HG02943 (cell line): ENCODE measurements around the gene CFLAR.
"Not testable (repeated sequence)": the region's sequence is repeated elsewhere in the genome, so short reads cannot be mapped to it uniquely, and the experiment has no call there.

Experiments used
- ATAC-seq: cut with Tn5 transposase; IDR thresholded peaks from one replicate; pipeline ENCODE4 v1.9.1; 2021; ENCODE audit warnings: mild to moderate bottlenecking, low read depth, moderate library complexity; ENCODE audit not compliant: unreplicated experiment

Gene CFLAR

GRCh38 chr2:201118121-201118960 lies 2.4 kb downstream of the CFLAR start:
- ATAC-seq, result peak; percentile 46

DNA sequence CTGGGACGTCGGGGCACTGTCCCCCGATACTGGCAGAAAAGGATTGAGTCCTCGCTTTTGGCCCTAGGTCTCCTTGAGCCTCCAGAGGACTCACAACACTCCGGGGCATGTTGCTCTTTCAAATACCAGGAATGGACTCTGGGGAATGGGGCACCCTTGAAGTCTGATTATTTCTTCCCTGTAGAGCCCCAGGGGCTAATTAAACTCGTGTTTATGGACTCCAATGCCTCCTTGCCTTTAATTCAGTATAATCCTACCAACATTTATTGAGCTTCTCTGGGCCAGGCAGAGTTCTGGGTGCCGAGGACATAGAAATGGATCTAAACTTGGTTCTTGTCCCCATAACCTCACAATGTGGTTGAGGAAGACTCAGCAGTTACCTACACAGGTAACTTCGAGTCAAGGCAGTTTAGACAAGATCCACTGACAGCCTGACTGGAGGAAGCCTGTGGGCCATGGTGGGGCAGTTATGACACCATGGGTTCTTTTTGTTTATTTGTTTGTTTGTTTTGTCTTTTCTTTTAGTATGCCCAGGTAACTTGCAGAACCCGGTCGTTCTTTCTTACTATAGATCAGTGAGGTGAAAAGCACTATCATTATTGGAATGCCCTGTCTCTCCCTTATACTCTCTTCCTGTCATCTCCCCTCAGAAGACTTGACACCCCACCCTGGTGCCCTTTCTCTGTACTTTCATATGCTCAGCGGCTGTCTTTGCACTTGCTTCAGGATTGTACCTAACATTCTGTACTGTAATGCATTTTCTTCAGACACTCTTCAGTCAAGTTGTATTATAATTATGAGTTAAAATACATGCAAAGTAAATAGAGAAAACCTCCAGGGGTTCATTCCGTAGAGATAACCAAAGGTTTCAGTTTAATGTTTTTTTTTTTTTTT lies 3.2 kb downstream of the CFLAR start:
- ATAC-seq, result no peak

DNA sequence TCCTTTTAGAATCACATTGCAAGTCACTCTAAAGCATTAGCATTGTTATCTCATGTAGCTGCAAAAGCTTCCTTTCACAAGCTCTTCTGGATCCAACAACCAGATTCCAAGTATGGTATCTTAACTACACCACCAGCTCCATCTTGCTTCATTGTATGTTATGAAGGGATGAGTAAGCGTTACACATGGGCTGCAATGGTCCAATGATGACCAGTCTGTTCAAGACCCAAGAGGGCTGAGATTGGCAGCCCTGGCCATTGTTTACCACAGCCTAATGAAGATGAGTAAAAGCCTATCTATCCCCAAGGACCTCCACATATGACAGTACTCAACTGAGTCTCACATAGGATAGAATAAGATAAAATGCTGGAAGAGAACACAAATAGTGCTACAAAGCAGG lies 6.3 kb downstream of the CFLAR start:
- ATAC-seq, result no peak

DNA sequence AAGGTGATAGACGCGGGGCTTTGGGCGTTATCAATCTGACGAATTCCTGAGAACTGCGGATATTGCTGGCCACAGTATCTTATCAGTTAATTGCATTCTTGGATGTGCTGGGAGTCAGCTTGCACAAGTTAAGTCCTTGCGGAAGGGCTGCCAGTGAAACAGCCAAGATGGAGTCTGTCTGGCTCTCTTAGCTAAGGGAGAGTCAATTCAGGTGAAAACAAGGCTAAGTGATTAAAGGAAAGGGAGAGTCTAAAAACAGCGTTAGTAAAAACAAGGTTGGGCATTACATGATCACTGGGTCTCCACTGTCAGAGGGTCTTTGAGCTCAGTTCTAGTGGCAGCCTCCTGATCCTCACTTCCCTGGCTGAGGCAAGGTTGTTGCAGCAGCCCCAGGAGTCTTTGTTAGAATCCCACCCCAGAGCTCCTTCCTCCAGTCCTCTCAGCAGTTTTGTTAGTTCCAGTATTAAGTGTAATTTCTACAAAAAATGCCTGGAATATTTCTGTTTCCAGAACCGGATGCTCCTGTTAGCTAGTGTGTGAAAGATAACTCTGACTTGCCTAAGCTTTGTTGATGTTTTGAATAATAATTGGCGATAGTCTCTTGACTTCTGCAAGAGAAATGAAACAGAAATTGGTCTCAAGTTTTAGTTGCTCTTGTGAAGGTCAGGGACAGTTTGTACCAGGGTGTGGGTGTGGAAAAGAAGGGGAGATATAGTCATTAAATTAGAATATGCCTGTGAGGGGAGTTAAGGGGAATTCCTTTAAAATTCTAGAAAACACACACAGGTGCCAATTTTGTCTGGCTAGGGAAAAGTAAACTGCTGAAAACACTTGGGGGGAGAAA lies 10.6 kb downstream of the CFLAR start:
- ATAC-seq, result no peak

DNA sequence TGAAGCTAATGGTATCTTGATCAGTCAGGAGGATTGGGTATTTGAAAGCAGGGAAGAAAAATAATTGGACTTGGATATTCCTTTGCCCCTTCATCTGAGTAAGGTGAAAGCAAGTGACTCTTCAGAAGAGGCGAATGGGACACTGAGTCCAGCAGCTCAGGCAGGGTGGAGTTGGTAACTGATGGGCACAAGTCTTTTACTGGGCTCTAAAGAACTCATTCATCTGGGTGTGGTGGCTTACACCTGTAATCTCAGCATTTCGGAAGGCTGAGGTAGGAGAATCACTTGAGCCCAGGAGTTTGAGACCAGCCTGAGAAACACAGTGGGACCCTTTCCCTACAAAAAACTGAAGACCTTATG lies 11.2 kb downstream of the CFLAR start:
- ATAC-seq, result no peak

- ATAC-seq, result no peak
These were observed 11.6 kb downstream of the CFLAR start for GRCh38 chr2:201127570-201127969.

- ATAC-seq, result no peak
These were observed 12.1 kb downstream of the CFLAR start for GRCh38 chr2:201128033-201128432.

DNA sequence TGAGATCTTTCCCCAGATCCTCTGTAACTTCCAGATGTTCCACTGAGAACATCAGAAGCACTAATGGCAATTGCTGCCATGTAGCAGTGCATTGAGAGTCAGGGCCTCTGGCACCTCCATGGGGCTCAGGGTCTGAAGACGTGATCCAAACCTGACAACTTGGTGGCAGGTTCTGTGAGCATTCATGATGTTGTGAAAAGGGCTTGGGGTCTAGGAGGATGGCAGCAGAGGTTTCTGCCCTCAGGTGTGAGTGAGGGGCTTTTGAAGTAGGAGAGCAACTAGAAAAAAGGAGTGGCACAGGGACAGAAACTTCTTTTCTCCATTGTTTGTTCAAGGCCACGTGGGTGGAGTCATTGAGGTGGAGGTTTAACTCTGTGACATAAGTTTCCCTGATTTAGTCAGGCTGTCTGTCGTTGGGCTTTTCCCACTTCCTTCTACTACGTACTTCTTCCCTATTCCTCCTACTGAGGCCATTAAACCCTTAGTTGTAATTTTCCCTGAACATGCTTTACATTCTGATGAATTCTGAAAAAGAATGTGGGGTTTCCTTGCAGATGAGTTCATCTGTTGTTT lies 13.1 kb downstream of the CFLAR start:
- no peak for ATAC-seq

- no peak for ATAC-seq
These were observed 14.7 kb downstream of the CFLAR start for GRCh38 chr2:201130524-201131186.

DNA sequence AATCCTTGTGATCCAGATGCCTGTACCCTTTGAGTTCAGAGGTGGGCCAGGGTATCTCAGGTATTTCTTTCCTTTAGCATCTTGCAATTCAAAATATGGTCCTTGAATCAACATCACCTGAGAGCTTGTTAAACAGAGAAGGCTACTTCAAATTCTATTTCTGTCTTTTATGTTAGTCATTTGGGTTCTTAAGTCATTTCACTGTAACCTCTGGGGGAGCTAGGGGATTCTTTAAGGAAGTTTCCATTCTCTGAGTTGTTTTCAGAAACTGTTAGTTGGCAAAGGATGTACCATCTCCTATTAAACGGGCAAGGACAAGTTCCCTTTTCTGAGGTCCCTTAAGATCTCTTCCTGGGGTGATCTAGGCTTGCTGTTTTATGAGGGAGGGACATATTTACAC lies 16.6 kb downstream of the CFLAR start:
- no peak for ATAC-seq

DNA sequence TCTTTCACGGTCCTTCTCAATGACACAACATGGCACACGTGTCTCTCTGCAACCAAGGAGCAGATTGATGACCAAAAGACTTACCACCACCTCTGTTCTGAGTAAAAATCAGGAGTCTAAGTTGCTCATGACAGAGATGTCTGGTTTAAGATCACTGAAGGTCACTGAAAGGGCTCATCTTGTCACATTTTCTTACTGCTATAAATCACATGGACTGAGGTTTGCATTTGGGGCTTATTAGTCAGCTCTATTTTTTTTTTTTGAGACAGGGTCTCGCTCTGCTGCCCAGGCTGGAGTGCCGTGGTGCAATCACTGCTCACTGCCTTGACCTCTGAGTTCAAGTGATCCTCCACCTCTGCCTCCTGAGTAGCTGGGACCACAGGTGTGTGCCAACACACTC lies 19.4 kb downstream of the CFLAR start:
- no peak for ATAC-seq

GRCh38 chr2:201136889-201137321 lies 20.9 kb downstream of the CFLAR start:
- ATAC-seq, result no peak

GRCh38 chr2:201137505-201138400 lies 21.8 kb downstream of the CFLAR start:
- no peak for ATAC-seq

GRCh38 chr2:201138401-201138970 lies 22.5 kb downstream of the CFLAR start:
- ATAC-seq, result no peak

- not testable (repeated sequence) for ATAC-seq
These were observed 23.2 kb downstream of the CFLAR start for GRCh38 chr2:201138986-201139781.

DNA sequence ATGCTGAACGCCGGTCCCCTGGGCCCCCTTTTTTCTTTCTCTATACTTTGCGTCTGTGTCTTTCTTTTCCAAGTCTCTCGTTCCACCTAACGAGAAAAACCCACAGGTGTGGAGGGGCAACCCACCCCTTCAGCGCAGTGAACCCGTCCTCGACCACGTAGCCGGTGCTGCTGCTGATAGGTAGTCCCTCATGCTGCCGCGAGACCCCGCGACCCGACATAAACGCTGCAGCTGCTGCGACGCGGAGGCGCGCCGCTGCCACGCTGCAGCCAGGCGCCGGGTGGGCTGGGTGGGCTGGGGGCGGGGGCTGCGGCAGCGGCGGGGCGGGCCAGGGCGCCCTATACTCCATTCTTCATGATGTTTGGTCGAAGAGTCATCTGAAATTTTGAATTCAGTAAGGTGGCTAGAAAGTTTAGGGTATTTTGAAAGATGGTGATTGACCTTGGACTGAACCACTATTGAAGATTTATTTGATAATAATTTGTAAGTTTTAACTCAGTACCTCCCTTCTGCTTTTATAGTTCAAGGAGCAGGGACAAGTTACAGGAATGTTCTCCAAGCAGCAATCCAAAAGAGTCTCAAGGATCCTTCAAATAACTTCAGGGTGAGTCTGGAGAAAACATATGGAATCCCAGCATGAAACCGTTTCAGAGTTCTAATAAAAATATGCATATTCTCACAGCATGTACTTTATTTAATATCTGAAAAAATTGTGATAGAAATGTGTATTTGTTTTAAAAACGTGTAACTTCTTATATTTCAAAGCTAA lies 24.1 kb downstream of the CFLAR start:
- no peak for ATAC-seq
